GM12874 (cell line): ENCODE results near the gene SRBD1.

Experiments
- CTCF ChIP-seq: IDR thresholded peaks from 2 replicates; pipeline ENCODE4 v1.5.1; 2011; ENCODE audit warnings: low read depth, mild to moderate bottlenecking, control low read depth, low read length, moderate library complexity; ENCODE audit not compliant: insufficient read depth

The SRBD1 gene

GRCh38 chr2:45406621-45407020 is 204.4 kb downstream of the SRBD1 start:
- TF ChIP-seq CTCF = no peak

GRCh38 chr2:45404807-45405297 is 206.2 kb downstream of the SRBD1 start:
- no peak for TF ChIP-seq CTCF

GRCh38 chr2:45403036-45403435 is 208.0 kb downstream of the SRBD1 start:
- TF ChIP-seq CTCF = no peak

GRCh38 chr2:45401431-45401922 is 209.6 kb downstream of the SRBD1 start:
- no peak for TF ChIP-seq CTCF

GRCh38 chr2:45399040-45399784 is 211.9 kb downstream of the SRBD1 start:
- no peak for TF ChIP-seq CTCF

- no peak for TF ChIP-seq CTCF
Observed at GRCh38 chr2:45397292-45397691, 213.8 kb downstream of the SRBD1 start.

GRCh38 chr2:45396671-45397070 is 214.4 kb downstream of the SRBD1 start:
- TF ChIP-seq CTCF = no peak
